DND-41 (cell line): ENCODE measurements around the gene PFN1.

ENCODE experiments used
- ATAC-seq: fragments of 200-7000 bp; cut with Tn5 transposase; 3 replicates; pipeline ENCODE4 v1.9.1; 2021; ENCODE audit warnings: low read depth; ENCODE audit not compliant: insufficient read depth
- DNase-seq: peaks from one replicate; pipeline ENCODE4 v3.0.0-alpha.2; 2020
- H2AFZ ChIP-seq: 2 replicates; pipeline ENCODE4 v1.6.0; 2012; ENCODE audit warnings: low read depth, low read length
- H3K27ac ChIP-seq: 2 replicates; pipeline ENCODE4 v1.5.1; 2012; ENCODE audit warnings: low read length, inconsistent platforms
- H3K27me3 ChIP-seq: fragments of 200-600 bp; sonication (generic); 2 replicates; pipeline ENCODE4 v1.6.0; 2012; ENCODE audit warnings: low read length, mild to moderate bottlenecking, inconsistent platforms; ENCODE audit not compliant: insufficient read depth, poor library complexity
- H3K36me3 ChIP-seq: 2 replicates; pipeline ENCODE4 v1.5.1; 2012; ENCODE audit warnings: low read length, inconsistent platforms; ENCODE audit not compliant: insufficient read depth
- H3K4me1 ChIP-seq: 2 replicates; pipeline ENCODE4 v1.5.1; 2012; ENCODE audit warnings: mild to moderate bottlenecking, low read length; ENCODE audit not compliant: insufficient read depth
- H3K4me2 ChIP-seq: 2 replicates; pipeline ENCODE4 v1.6.0; 2012; ENCODE audit warnings: mild to moderate bottlenecking, moderate library complexity, low read length, inconsistent platforms; ENCODE audit not compliant: insufficient read depth
- H3K4me3 ChIP-seq, 2 experiments: fragments of 200-600 bp in 1 of 2; shearing (Covaris generic) in 1 of 2; 2 replicates each; pipeline ENCODE4 v1.5.1; 2012 to 2016; ENCODE audit warnings: inconsistent platforms in 2 of 2, low read length in 2 of 2, mild to moderate bottlenecking in 2 of 2, low read depth in 1 of 2, moderate library complexity in 1 of 2
- H3K79me2 ChIP-seq: 2 replicates; pipeline ENCODE4 v1.6.0; 2012; ENCODE audit warnings: low read length, inconsistent platforms; ENCODE audit not compliant: insufficient read depth
- H3K9ac ChIP-seq: 2 replicates; pipeline ENCODE4 v1.6.0; 2012; ENCODE audit warnings: low read depth, mild to moderate bottlenecking, inconsistent platforms, low read length, moderate library complexity
- H3K9me3 ChIP-seq: 2 replicates; pipeline ENCODE4 v1.5.1; 2012; ENCODE audit warnings: low read length, moderate library complexity, mild to moderate bottlenecking, inconsistent platforms; ENCODE audit not compliant: insufficient read depth, severe bottlenecking
- H4K20me1 ChIP-seq: 2 replicates; pipeline ENCODE4 v1.6.0; 2012; ENCODE audit warnings: low read length; ENCODE audit not compliant: insufficient read depth
- CTCF ChIP-seq: IDR thresholded peaks from 2 replicates; pipeline ENCODE4 v1.5.1; 2012; ENCODE audit warnings: borderline replicate concordance, low read length, moderate library complexity, mild to moderate bottlenecking; ENCODE audit not compliant: poor library complexity, severe bottlenecking; ENCODE audit errors: extremely low read depth
- EZH2 ChIP-seq: IDR thresholded peaks from 3 replicates; pipeline ENCODE4 v1.6.1; 2012; ENCODE audit warnings: borderline replicate concordance, low read depth, mild to moderate bottlenecking, moderate library complexity, low read length, inconsistent platforms; ENCODE audit not compliant: severe bottlenecking

The PFN1 gene

GRCh38 chr17:4902540-4902939, 45.8 kb downstream of the PFN1 start:
- H3K27me3 ChIP-seq: no peaks in the 10 kb centered on the region
- no peaks in the 10 kb centered on the region for H3K36me3 ChIP-seq
- peaks cover 20% of the 10 kb centered on the region for H3K4me1 ChIP-seq
- ATAC-seq (no peak), DNase-seq (no peak)
- H3K9me3 ChIP-seq: no peaks in the 10 kb centered on the region
- H3K79me2 ChIP-seq: no peaks in the 10 kb centered on the region
- no peaks in the 10 kb centered on the region; the same call in 1 of the 2 replicates for H4K20me1 ChIP-seq
- no peak overlapping the region for H3K27ac ChIP-seq
- H3K4me2 ChIP-seq: no peak overlapping the region
- H2AFZ ChIP-seq: no peak overlapping the region
- TF ChIP-seq CTCF (no peak), EZH2 (no peak)
- H3K4me3 ChIP-seq: no peak overlapping the region
- no peak overlapping the region for H3K9ac ChIP-seq

DNA sequence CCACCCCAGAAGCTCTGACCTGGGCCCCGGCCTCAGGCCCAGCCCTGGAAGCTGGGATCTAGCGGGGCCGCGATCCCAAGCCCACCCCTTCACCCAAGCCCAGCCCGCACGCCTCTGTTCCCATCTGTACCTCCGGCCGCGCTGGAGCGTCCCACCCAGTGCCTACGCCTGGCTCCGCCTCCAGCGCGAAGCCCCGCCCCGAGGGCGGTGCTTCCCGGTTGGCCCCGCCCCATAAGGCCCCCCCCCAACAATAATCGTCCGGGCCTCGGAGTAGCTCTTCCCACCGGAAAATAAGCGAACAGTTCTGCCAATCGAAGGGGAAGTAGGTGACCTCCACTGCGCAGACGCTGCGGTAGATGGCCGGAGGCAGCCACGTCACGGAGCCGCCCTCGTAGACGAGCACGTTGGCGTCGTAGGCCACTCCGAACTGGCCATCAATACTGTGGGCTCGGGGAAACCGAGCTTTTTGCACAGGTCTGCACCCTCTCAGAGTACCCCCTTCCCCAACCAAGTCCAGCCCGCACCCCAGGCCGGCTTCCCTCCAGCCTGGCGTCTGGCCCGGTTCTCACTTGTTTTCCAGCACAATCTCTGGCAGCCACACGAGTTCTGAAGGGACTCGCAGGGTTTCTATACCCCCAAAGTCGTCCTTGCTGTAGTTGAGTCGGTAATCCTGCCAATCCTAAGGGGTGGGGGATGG, 46.5 kb downstream of the PFN1 start:
- Histone ChIP-seq H3K27ac (no peak overlapping the region), H3K36me3 (peaks cover 6% of the 10 kb centered on the region), H3K4me2 (no peak overlapping the region)

GRCh38 chr17:4901108-4901647, 47.2 kb downstream of the PFN1 start:
- Histone ChIP-seq H3K27me3 (no peaks in the 10 kb centered on the region), H3K4me1 (peaks cover 20% of the 10 kb centered on the region), H3K9me3 (no peaks in the 10 kb centered on the region), H3K79me2 (no peaks in the 10 kb centered on the region), H3K9ac (no peak overlapping the region), H3K27ac (no peak overlapping the region), H3K4me2 (no peak overlapping the region), H2AFZ (no peak overlapping the region), H3K4me3 (no peak overlapping the region), H4K20me1 (peaks cover 3% of the 10 kb centered on the region), H3K36me3 (peaks cover 12% of the 10 kb centered on the region)
- TF ChIP-seq CTCF: no peak
- TF ChIP-seq EZH2: no peak
- ATAC-seq (no peak), DNase-seq (no peak)

More for the DNA sequence above, 46.5 kb downstream of the PFN1 start:
- no peak overlapping the region for H3K9ac ChIP-seq
- H2AFZ ChIP-seq: no peak overlapping the region
- H3K4me3 ChIP-seq: no peak overlapping the region
- H3K79me2 ChIP-seq: no peaks in the 10 kb centered on the region
- no peaks in the 10 kb centered on the region for H3K9me3 ChIP-seq
- no peak for DNase-seq
- H3K4me1 ChIP-seq: peaks cover 20% of the 10 kb centered on the region
- peaks cover 3% of the 10 kb centered on the region for H4K20me1 ChIP-seq
- TF ChIP-seq EZH2 (no peak), CTCF (no peak)
- no peaks in the 10 kb centered on the region for H3K27me3 ChIP-seq
- ATAC-seq: no peak
